GM23338 (cell line): ENCODE measurements around the gene CMSS1. TPM values are rescaled to one million over a fixed set of nuclear protein-coding genes. Genes with fewer than 3 reads are reported as not detected.

Experiments
- ATAC-seq: fragments of 200-7000 bp; cut with Tn5 transposase; 3 replicates; pipeline ENCODE4 v1.9.1; 2020
- DNase-seq: peaks from one replicate; pipeline ENCODE4 v3.0.0-alpha.2; 2015; ENCODE audit warnings: low spot score
- H2AFZ ChIP-seq: fragments of 200-600 bp; sonication (generic); 2 replicates; pipeline ENCODE4 v1.8.0; 2016; ENCODE audit warnings: antibody characterized with exemption, mild to moderate bottlenecking, moderate library complexity
- H3F3A ChIP-seq: fragments of 200-600 bp; sonication (generic); replicated peaks from 2 replicates; pipeline ENCODE4 v1.8.0; 2017; ENCODE audit warnings: antibody characterized with exemption, mixed run types, low read depth
- H3K27ac ChIP-seq: fragments of 200-600 bp; sonication (generic); 2 replicates; pipeline ENCODE4 v1.6.1; 2016; ENCODE audit warnings: low read depth
- H3K27me3 ChIP-seq: fragments of 200-600 bp; sonication (generic); 2 replicates; pipeline ENCODE4 v1.8.0; 2016; ENCODE audit warnings: mild to moderate bottlenecking, mixed run types, moderate library complexity; ENCODE audit not compliant: insufficient read depth
- H3K36me3 ChIP-seq: fragments of 200-600 bp; sonication (generic); 2 replicates; pipeline ENCODE4 v1.8.0; 2016; ENCODE audit warnings: mild to moderate bottlenecking; ENCODE audit not compliant: insufficient read depth
- H3K4me1 ChIP-seq: fragments of 200-600 bp; sonication (generic); 2 replicates; pipeline ENCODE4 v1.8.0; 2016; ENCODE audit warnings: mild to moderate bottlenecking, moderate library complexity; ENCODE audit not compliant: insufficient read depth
- H3K4me2 ChIP-seq: fragments of 200-600 bp; sonication (generic); 2 replicates; pipeline ENCODE4 v1.7.1; 2017; ENCODE audit warnings: mixed run types
- H3K4me3 ChIP-seq: fragments of 200-600 bp; sonication (generic); 2 replicates; pipeline ENCODE4 v1.6.1; 2016; ENCODE audit warnings: mixed run types
- H3K79me2 ChIP-seq: fragments of 200-600 bp; sonication (generic); replicated peaks from 2 replicates; pipeline ENCODE4 v1.8.0; 2017; ENCODE audit warnings: mild to moderate bottlenecking; ENCODE audit not compliant: insufficient read depth
- H3K9me2 ChIP-seq: fragments of 200-600 bp; sonication (generic); 2 replicates; pipeline ENCODE4 v1.8.0; 2017; ENCODE audit not compliant: insufficient read depth
- H4K20me1 ChIP-seq: fragments of 200-600 bp; sonication (generic); replicated peaks from 2 replicates; pipeline ENCODE4 v1.8.0; 2017; ENCODE audit warnings: mild to moderate bottlenecking; ENCODE audit not compliant: insufficient read depth
- H3K27ac Mint-ChIP-seq: 2 replicates; pipeline ENCODE4 v1.8.0; 2020; ENCODE audit warnings: inconsistent platforms, mild to moderate bottlenecking, moderate library complexity, mixed read lengths
- H3K27me3 Mint-ChIP-seq: 3 replicates; pipeline ENCODE4 v1.8.0; 2022; ENCODE audit warnings: low read depth, mild to moderate bottlenecking, moderate library complexity, mixed read lengths, inconsistent platforms; ENCODE audit not compliant: insufficient read depth, poor library complexity
- H3K36me3 Mint-ChIP-seq: 3 replicates; pipeline ENCODE4 v1.8.0; 2021; ENCODE audit warnings: low read depth, mild to moderate bottlenecking, inconsistent platforms, moderate library complexity, mixed read lengths
- H3K4me1 Mint-ChIP-seq: 3 replicates; pipeline ENCODE4 v1.8.0; 2020; ENCODE audit warnings: mild to moderate bottlenecking, inconsistent platforms, mixed read lengths
- H3K4me3 Mint-ChIP-seq: 3 replicates; pipeline ENCODE4 v1.8.0; 2021; ENCODE audit warnings: moderate library complexity, mild to moderate bottlenecking, inconsistent platforms, mixed read lengths
- H3K9me3 Mint-ChIP-seq: 3 replicates; pipeline ENCODE4 v1.8.0; 2020; ENCODE audit warnings: moderate library complexity, mild to moderate bottlenecking, inconsistent platforms, mixed read lengths
- CREB1 ChIP-seq: fragments of 250-450 bp; sonication (Bioruptor Pico); IDR thresholded peaks from 2 replicates; pipeline ENCODE4 v1.5.0; 2020; ENCODE audit warnings: low read depth, mild to moderate bottlenecking, moderate library complexity
- EZH2 ChIP-seq: fragments of 200-600 bp; sonication (generic); IDR thresholded peaks from one replicate; pipeline ENCODE4 v1.8.0; 2017; ENCODE audit warnings: antibody characterized with exemption, mild to moderate bottlenecking, low read depth; ENCODE audit not compliant: unreplicated experiment
- EZH2phosphoT487 ChIP-seq: fragments of 200-600 bp; sonication (generic); IDR thresholded peaks from one replicate; pipeline ENCODE4 v1.8.1; 2018; ENCODE audit warnings: antibody characterized with exemption; ENCODE audit not compliant: unreplicated experiment
- JUNB ChIP-seq: IDR thresholded peaks from one replicate; pipeline ENCODE4 v1.6.1; 2016; ENCODE audit warnings: antibody characterized with exemption; ENCODE audit not compliant: unreplicated experiment
- ZNF462 ChIP-seq: fragments of 250-450 bp; sonication (Bioruptor Pico); IDR thresholded peaks from 2 replicates; pipeline ENCODE4 v1.5.0; 2020; ENCODE audit warnings: mild to moderate bottlenecking, moderate library complexity
- polyA plus RNA-seq: library from polyadenylated mRNA; unstranded; fragments of >200 nt; fragmentation: Nextera tagmentation; extraction: Ambion mirVana; gene quantifications from 2 replicates; pipeline ENCODE4 v1.2.1, GENCODE V29; 2016
- total RNA-seq: library from RNA; depleted of rRNA; stranded (reverse); fragments of >200 nt; shearing (Covaris generic); gene quantifications from 2 replicates; pipeline ENCODE4 v1.2.3, GENCODE V29; 2014

The CMSS1 gene
- total and polyA plus RNA-seq, 2 experiments from 2014 or later: 39.4 to 187 TPM

GRCh38 chr3:99879275-99879674 is 61.6 kb downstream of the CMSS1 start (continued):
- no peak for TF ChIP-seq ZNF462
- TF ChIP-seq EZH2: no peak
- no peak for TF ChIP-seq EZH2phosphoT487
- no peak for TF ChIP-seq JUNB

- Histone ChIP-seq H3K9me2 (no peaks in the 10 kb centered on the region), H3K36me3 (no peaks in the 10 kb centered on the region), H3K27ac (no peak overlapping the region), H3K79me2 (peaks cover 9% of the 10 kb centered on the region; the same call in 1 of the 2 replicates), H2AFZ (no peak overlapping the region), H3K27me3 (peaks cover 41% of the 10 kb centered on the region), H3K4me1 (peaks cover 25% of the 10 kb centered on the region), H3K4me2 (no peak overlapping the region), H3F3A (no peaks in the 10 kb centered on the region), H4K20me1 (peaks cover 18% of the 10 kb centered on the region), H3K4me3 (no peak overlapping the region)
- H3K27me3 Mint-ChIP-seq: peaks cover 30% of the 10 kb centered on the region
- no peak overlapping the region for H3K4me3 Mint-ChIP-seq
- H3K9me3 Mint-ChIP-seq: no peaks in the 10 kb centered on the region
- no peak for TF ChIP-seq CREB1
- no peak overlapping the region for H3K27ac Mint-ChIP-seq
- H3K36me3 Mint-ChIP-seq: peaks cover 1% of the 10 kb centered on the region; the same call in 1 of the 3 replicates
- ATAC-seq (no peak), DNase-seq (no peak)
- H3K4me1 Mint-ChIP-seq: peaks cover 27% of the 10 kb centered on the region
Measured at GRCh38 chr3:99881121-99881524, 63.5 kb downstream of the CMSS1 start.
